Head of caudate nucleus (tissue), 42 donors: Measurements from ENCODE around the gene DTNB.
A peak's percentile ranks its signal among the peaks of the same experiment; 100 is the strongest.
"Not testable (repeated sequence)": the region's sequence is repeated elsewhere in the genome, so short reads cannot be mapped to it uniquely, and the experiment has no call there.

Experiments used
- DNase-seq, 42 donors: peaks; one replicate each; pipeline versions ENCODE4 v3.0.0 to v3.0.0-alpha.2; 2020 to 2021; ENCODE audit warnings: mixed read lengths in 7 of 42
- intact Hi-C: fragments of 100-400 bp; cut with DNase I; formaldehyde crosslinking; loops from one replicate; pipeline ENCODE4 v1.15.0; 2022

The DTNB gene

GRCh38 chr2:25559148-25559547, 114.2 kb downstream of the DTNB start:
- intact Hi-C loops, result no loop called here
- DNase-seq, result no peak

DNA sequence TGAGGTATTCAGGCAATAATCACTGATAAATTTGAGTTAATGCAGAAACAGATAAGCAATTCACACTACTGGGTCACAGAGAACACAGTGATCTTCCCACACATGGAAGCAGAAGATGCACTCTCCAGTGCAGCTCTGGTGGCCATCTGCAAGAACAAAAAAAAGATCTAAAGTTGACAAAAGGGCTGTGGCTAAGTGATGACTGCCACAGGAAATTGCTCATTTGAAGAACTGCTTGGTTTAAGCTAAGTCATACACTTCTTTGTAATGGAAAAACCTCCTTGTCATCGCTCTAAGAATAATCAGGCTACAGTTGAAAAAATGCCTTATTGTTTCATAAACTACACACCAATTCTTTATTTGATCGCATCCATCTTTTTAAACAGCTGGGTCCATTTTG, 115.1 kb downstream of the DTNB start:
- DNase-seq, result peak in 1 of 42 donors; percentile 14
- intact Hi-C loops, result no loop called here

- intact Hi-C loops, result no loop called here
- DNase-seq, result no peak
Observed at GRCh38 chr2:25557179-25558036, 116.0 kb downstream of the DTNB start.

GRCh38 chr2:25552318-25552717, 121.1 kb downstream of the DTNB start:
- no peak for DNase-seq
- intact Hi-C loops, result no loop called here

- intact Hi-C loops, result no loop called here
- DNase-seq, result no peak
Observed at GRCh38 chr2:25551316-25551715, 122.1 kb downstream of the DTNB start.

DNA sequence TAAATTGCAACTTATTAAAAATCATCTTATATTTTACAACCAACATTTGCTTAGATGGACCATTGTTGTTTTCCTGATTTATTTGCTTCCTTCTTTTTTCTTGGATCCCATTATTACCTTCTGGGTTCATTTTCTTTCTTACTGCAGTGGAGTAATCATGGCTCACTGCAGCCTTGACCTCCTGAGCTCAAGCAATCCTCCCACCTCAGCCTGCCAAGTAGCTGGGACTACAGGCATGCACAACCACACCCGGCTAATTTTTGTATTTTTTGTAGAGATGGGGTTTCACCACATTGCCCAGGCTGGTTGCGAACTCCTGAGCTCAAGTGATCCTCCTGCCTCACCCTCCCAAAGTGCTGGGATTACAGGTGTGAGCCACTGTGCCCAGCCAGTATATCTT, 123.8 kb downstream of the DTNB start:
- intact Hi-C loops, DNase-seq: not testable (repeated sequence)

DNA sequence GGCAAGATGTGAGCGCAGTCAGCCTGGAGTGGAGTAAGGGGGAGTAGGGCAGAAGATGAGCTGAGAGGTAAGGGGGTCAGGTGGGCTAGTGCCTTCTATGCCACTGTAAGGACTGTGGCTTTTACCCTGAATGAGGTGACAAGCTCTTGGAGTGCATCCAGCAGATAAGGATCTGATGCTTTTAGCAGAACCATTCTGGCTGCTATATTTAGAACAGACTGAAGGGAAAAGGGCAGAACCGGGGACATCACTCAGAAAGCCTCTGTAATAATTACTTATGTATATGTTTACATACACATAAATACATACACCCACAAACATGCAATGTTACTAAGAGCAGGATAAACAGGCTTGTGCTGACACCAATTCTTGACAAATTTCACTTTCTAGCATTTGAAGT, 124.8 kb downstream of the DTNB start:
- no peak for DNase-seq
- intact Hi-C loops, result no loop called here

DNA sequence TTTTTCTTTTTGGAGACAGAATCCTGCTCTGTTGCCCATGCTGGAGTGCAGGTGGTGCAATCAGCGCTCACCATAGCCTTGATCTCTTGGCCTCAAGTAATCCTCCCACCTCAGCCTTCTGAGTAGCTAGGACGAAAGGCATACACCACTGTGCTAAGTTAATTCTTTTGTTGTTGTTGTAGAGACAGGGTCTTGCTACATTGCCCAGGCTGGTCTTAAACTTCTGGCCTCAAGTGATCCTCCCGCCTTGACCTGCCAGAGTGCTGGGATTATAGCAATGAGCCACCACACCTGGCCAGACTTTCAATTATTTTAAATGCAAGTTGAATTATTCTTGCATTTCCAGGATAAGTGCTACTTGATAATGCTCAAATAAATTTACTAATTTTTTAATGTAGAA, 126.5 kb downstream of the DTNB start:
- intact Hi-C loops, result no loop called here

DNA sequence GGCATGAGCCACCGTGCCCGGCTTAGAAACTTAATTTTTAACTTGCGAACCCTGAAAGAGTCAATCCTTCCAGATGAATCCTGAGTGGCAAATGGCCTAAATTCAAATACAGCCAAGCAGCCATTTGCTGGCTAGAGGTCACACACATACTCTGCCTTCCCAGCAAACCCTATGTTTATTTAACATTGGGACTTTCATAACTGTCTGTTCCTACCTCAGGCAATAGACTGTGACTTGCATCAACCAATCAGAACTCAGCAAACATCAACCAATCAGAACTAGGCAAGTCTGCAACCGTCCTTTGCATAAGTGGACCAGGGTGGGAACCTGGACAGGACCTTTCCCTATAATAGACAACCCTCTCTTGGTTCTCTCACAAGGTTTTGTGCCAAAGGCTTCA, 127.5 kb downstream of the DTNB start:
- DNase-seq, result no peak
- intact Hi-C loops, result no loop called here

More for the DNA sequence above, 126.5 kb downstream of the DTNB start:
- DNase-seq, result no peak

DNA sequence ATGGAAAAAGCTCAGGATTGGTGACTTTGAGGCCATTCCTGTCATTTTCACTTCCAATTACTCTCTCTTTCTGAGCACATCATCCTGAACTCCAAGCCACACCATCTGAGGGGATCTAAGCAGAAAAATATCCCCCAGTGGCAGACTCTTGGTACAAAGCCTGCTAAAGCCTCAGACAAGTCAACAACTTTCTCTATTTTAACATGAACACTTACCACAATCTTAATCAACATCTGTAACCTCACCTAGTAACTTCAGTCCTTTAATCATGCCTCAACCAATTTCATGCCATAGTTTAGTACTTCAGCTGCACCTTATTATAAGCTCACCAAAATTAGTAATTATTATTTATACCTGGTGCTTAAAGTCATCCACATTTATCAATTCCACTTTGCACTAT, 128.9 kb downstream of the DTNB start:
- DNase-seq, result no peak
- intact Hi-C loops, result no loop called here

DNA sequence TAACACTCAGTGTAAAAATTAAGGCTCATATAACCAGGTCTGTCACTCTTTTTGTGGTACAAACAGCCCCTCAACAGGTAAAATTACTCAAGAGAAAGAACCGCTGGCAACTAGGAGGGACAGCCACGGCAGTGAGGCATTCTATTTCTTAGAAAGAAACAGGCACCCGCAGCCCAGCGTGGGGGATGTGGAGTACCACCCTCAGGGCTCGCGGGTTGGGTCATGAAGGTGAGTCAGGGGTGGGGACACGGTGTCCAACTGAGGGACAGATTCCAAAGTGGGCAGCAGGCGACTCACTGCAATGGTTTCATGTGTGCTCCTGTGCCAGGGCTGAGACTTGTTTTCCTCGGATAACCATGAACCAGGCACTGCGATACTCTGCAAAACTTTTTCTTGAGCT, 129.4 kb downstream of the DTNB start:
- intact Hi-C loops, result no loop called here
- DNase-seq, result no peak

DNA sequence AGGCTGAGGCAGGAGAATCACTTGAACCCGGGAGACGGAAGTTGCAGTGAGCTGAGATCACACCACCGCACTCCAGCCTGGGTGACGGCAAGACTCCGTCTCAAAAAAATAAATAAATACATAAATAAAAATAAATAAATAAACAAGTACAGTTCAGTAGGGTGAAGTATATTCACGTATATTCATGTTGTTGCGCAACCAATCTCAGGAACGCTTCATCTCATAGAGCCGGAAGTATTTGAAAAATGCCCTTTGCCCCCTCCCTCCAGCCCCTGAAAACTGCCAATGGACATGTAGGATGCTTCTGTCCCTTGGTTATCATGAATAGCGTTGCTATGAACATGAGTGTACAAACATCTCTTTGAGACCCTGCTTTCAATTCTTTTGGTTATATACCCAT, 132.0 kb downstream of the DTNB start:
- DNase-seq, result no peak
- intact Hi-C loops, result no loop called here

- intact Hi-C loops, result no loop called here
- DNase-seq, result no peak
Observed at GRCh38 chr2:25539136-25539535, 134.2 kb downstream of the DTNB start.

- DNase-seq, result no peak
- intact Hi-C loops, result no loop called here
Observed at GRCh38 chr2:25537526-25537925, 135.9 kb downstream of the DTNB start.

GRCh38 chr2:25535411-25536289, 137.7 kb downstream of the DTNB start:
- DNase-seq, intact Hi-C loops: not testable (repeated sequence)

DNA sequence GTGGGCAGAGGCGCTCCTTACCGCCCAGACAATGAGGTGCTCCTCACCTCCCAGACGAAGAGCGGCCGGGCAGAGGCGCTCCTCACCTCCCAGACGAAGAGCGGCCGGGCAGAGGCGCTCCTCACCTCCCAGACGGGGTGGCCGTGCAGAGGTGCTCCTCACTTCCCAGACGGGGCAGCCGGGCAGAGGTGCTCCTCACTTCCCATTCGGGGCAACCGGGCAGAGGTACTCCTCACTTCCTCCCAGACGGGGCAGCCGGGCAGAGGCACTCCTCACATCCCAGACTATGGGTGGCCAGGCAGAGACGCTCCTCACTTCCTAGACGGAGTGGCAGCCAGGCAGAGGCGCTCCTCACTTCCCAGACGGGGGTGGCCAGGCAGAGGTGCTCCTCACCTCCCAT, 138.4 kb downstream of the DTNB start:
- DNase-seq, intact Hi-C loops: not testable (repeated sequence)

GRCh38 chr2:25534455-25534854, 138.9 kb downstream of the DTNB start:
- intact Hi-C loops, result no loop called here
- no peak for DNase-seq

GRCh38 chr2:25533771-25534170, 139.6 kb downstream of the DTNB start:
- DNase-seq, intact Hi-C loops: not testable (repeated sequence)

DNA sequence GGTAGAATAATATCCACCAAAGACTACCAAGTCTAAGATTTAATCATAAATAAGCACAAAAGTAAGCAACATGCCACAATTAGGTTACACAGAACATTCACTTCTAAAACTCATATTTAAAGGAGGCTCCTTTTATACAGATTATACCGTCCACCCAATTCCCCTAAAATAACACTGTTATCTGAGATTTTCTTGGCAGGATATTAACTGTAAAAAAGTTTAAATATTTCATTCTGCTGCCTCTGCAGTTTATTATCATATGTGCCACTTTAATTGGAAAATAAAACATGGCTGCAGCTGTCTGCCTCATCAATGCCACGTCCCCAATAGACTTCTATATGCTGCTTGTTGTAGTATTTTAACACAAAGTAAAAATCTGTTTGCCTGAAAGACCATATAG, 140.9 kb downstream of the DTNB start:
- intact Hi-C loops, result no loop called here
- DNase-seq, result no peak

DNA sequence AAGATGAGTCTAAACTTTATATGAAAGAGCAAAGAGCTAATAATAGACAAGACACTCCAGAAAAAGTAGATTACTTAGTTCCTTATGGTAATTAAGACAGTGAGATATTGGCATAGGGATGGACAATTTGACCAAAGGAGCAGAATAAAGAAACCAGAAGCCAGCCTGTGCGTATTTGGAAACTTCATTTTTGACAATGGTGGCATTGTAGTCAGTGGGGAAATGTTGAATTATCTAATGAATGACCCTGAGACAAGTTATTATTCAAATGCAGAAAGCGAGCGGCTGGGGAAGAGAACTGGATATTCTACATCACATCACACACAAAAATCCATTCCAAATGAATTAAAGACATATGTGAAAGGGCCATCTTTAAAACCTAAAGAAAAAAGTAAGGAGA, 144.3 kb downstream of the DTNB start:
- peak in 3 of 42 donors; percentile 22 to 42 (median 38) for DNase-seq
- intact Hi-C loops, result loop anchor here (5.0 to 10.0 kb wide), 2 partner anchors 148 to 154 kb away; no protein-coding TSS in a partner anchor
